Measurements from ENCODE around the gene RBM3.

GRCh38 chrX:48531358-48531959, 42.8 kb upstream of the RBM3 start:
- TF ChIP-seq CHD1 (IDR thresholded peaks at IDR 0.05; ENCODE audit: low read depth, low read length), result no peak
- TF ChIP-seq EZH2 (IDR thresholded peaks at IDR 0.05; ENCODE audit: low read depth, low read length, severe bottlenecking), result no peak
- TF ChIP-seq, protein P1, sequence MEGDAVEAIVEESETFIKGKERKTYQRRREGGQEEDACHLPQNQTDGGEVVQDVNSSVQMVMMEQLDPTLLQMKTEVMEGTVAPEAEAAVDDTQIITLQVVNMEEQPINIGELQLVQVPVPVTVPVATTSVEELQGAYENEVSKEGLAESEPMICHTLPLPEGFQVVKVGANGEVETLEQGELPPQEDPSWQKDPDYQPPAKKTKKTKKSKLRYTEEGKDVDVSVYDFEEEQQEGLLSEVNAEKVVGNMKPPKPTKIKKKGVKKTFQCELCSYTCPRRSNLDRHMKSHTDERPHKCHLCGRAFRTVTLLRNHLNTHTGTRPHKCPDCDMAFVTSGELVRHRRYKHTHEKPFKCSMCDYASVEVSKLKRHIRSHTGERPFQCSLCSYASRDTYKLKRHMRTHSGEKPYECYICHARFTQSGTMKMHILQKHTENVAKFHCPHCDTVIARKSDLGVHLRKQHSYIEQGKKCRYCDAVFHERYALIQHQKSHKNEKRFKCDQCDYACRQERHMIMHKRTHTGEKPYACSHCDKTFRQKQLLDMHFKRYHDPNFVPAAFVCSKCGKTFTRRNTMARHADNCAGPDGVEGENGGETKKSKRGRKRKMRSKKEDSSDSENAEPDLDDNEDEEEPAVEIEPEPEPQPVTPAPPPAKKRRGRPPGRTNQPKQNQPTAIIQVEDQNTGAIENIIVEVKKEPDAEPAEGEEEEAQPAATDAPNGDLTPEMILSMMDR (IDR thresholded peaks at IDR 0.05; ENCODE audit: control extremely low read depth in 1 of 3, insufficient read depth in 1 of 3, low read depth in 1 of 3, low read length in 3 of 3), result no peak
- no peak for TF ChIP-seq POLR2AphosphoS5 (IDR thresholded peaks at IDR 0.05; ENCODE audit: low read depth, low read length)
- TF ChIP-seq KDM5A (IDR thresholded peaks at IDR 0.05; ENCODE audit: low read length), result no peak
- no peak for TF ChIP-seq SP2 (IDR thresholded peaks at IDR 0.05; ENCODE audit: low read length)
- TF ChIP-seq ZNF274 (IDR thresholded peaks at IDR 0.05; ENCODE audit: borderline replicate concordance, extremely low read depth, low read length), result no peak
